ENCODE data around the gene IQGAP2.

- TF ChIP-seq POLR2A (IDR thresholded peaks at IDR 0.05): no peak
- TF ChIP-seq CTCF (IDR thresholded peaks at IDR 0.05): no peak
These were observed 161.9 kb downstream of the IQGAP2 start for GRCh38 chr5:76565009-76565408.
